OCI-LY1 (cell line): ENCODE measurements around the gene MPG.

Source experiments
- EZH2 ChIP-seq: fragments of 200-600 bp; sonication (generic), shearing (Covaris generic); IDR thresholded peaks from 2 replicates; pipeline ENCODE4 v1.8.0; 2017; ENCODE audit warnings: borderline replicate concordance, mixed run types, mild to moderate bottlenecking, antibody characterized with exemption, low read length, moderate library complexity, mixed read lengths
- TF ChIP-seq, protein P1 (sequence below): fragments of 200-600 bp; sonication (generic), shearing (Covaris generic); IDR thresholded peaks from 2 replicates; pipeline ENCODE4 v1.5.1; 2017; ENCODE audit warnings: mild to moderate bottlenecking, antibody characterized with exemption, low read length, moderate library complexity, mixed read lengths

DNA sequence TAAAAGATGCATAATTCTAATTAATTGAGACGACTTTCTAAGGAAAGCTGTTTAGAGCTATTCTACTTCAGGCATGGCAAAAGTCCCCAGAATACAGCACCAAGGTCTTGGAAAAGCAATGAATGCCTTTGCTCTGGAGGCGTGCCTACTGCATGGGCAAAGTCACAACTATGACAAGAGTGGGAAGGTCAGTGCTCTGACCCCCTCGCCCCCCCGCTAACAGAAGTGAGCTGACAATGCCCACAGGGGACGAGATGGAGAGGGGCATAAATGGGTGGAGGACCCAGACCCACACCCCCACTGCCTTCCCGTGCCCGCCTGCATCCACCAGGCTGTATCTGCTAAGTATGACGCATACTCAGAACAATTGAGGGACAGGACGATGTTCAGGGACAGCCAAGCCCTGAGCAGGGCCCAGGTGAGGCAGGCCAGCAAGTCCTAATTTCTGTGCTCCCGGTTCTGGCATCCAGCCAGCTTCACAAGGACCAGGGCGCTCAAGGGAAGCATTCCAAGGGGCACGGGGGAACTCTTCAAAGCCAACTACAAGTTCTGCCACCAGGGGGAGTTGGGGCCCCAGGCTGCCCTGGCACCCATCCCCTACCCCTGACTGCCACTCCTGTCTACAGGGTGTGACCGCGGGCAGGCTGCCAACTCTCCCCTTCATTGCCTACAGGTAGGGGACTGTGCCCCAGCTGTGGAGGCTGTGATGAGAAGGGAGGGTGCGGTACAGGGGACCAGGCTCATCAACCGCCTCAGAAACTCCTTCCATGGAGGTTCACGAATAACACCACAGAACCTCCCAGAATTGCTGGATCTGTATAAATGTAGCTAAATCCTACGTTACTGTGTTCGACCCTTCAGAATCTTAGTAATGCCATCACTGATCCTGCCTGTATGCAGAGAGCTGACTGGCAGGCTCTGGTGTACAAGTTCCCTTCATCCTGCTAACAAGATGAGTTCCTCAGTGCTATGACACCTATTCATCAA lies 39.6 kb downstream of the MPG start:
- TF ChIP-seq, protein P1, sequence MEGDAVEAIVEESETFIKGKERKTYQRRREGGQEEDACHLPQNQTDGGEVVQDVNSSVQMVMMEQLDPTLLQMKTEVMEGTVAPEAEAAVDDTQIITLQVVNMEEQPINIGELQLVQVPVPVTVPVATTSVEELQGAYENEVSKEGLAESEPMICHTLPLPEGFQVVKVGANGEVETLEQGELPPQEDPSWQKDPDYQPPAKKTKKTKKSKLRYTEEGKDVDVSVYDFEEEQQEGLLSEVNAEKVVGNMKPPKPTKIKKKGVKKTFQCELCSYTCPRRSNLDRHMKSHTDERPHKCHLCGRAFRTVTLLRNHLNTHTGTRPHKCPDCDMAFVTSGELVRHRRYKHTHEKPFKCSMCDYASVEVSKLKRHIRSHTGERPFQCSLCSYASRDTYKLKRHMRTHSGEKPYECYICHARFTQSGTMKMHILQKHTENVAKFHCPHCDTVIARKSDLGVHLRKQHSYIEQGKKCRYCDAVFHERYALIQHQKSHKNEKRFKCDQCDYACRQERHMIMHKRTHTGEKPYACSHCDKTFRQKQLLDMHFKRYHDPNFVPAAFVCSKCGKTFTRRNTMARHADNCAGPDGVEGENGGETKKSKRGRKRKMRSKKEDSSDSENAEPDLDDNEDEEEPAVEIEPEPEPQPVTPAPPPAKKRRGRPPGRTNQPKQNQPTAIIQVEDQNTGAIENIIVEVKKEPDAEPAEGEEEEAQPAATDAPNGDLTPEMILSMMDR, result peak; percentile 96
- TF ChIP-seq EZH2, result no peak
